SK-N-MC (cell line): Measurements from ENCODE around the gene MOGAT1.

ENCODE experiments used
- EZH2 ChIP-seq: fragments of 200-600 bp; sonication (generic); IDR thresholded peaks from one replicate; pipeline ENCODE4 v1.6.1; 2017; ENCODE audit warnings: antibody characterized with exemption
- POLR2AphosphoS5 ChIP-seq: IDR thresholded peaks from 2 replicates; pipeline ENCODE4 v1.6.1; 2012; ENCODE audit warnings: mild to moderate bottlenecking, low read depth, low read length, borderline replicate concordance

GRCh38 chr2:222703091-222703490, 31.6 kb downstream of the MOGAT1 start:
- TF ChIP-seq EZH2 (no peak), POLR2AphosphoS5 (no peak)
